ENCODE measurements around the gene ETV7.

- TF ChIP-seq, protein P1, sequence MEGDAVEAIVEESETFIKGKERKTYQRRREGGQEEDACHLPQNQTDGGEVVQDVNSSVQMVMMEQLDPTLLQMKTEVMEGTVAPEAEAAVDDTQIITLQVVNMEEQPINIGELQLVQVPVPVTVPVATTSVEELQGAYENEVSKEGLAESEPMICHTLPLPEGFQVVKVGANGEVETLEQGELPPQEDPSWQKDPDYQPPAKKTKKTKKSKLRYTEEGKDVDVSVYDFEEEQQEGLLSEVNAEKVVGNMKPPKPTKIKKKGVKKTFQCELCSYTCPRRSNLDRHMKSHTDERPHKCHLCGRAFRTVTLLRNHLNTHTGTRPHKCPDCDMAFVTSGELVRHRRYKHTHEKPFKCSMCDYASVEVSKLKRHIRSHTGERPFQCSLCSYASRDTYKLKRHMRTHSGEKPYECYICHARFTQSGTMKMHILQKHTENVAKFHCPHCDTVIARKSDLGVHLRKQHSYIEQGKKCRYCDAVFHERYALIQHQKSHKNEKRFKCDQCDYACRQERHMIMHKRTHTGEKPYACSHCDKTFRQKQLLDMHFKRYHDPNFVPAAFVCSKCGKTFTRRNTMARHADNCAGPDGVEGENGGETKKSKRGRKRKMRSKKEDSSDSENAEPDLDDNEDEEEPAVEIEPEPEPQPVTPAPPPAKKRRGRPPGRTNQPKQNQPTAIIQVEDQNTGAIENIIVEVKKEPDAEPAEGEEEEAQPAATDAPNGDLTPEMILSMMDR (IDR thresholded peaks at IDR 0.05), result no peak
- no peak for TF ChIP-seq POLR2A (IDR thresholded peaks at IDR 0.05)
Observed at GRCh38 chr6:36402481-36402880, 15.0 kb upstream of the ETV7 start.

All from breast epithelium (tissue), 3 donors.